Measurements from ENCODE around the gene PCNX2. TPM values are rescaled to one million over a fixed set of nuclear protein-coding genes. Genes with fewer than 3 reads are reported as not detected.

PCNX2 gene
- total RNA-seq, 1 experiment from 2014 or later = 9.1 TPM

DNA sequence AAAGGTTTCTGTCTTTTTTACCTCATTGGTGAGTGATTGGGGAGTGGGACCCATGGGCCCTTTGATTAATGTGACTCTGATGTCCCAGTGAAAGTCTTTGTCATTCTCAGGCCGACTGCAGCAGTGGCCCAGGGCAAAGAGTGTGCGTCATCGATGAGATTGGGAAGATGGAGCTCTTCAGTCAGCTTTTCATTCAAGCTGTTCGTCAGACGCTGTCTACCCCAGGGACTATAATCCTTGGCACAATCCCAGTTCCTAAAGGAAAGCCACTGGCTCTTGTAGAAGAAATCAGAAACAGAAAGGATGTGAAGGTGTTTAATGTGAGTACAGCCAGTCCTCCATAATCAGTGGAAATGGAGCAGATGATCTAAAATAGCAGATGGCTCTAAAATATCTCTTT lies 325.7 kb downstream of the PCNX2 start:
- Histone ChIP-seq H3K36me3 (ENCODE audit: insufficient read depth, low read length, poor library complexity, severe bottlenecking) (peaks cover 41% of the 10 kb centered on the region), H3K27ac (ENCODE audit: low read depth, low read length, poor library complexity, severe bottlenecking) (no peak overlapping the region), H3K4me3 (ENCODE audit: low read depth, low read length, poor library complexity, severe bottlenecking) (no peak overlapping the region), H3K4me1 (ENCODE audit: insufficient read depth, low read length, poor library complexity, severe bottlenecking) (no peaks in the 10 kb centered on the region), H3K9me3 (ENCODE audit: low read depth, low read length, poor library complexity, severe bottlenecking) (peaks cover 18% of the 10 kb centered on the region), H3K27me3 (replicated peaks; ENCODE audit: insufficient read depth, low read depth, low read length, poor library complexity) (no peaks in the 10 kb centered on the region)
- DNase-seq (ENCODE audit: low spot score) = no peak
- CTCF ChIA-PET = no interaction called here
- BruUV-seq (replicated peaks) = no TSS peak
- intact Hi-C loops (cut with micrococcal nuclease; ENCODE audit: unreplicated experiment) = no loop called here
- TF ChIP-seq EZH2 (IDR thresholded peaks at IDR 0.05; ENCODE audit: borderline replicate concordance, low read depth, low read length, poor library complexity, severe bottlenecking) = no peak
- TF ChIP-seq, protein P1, sequence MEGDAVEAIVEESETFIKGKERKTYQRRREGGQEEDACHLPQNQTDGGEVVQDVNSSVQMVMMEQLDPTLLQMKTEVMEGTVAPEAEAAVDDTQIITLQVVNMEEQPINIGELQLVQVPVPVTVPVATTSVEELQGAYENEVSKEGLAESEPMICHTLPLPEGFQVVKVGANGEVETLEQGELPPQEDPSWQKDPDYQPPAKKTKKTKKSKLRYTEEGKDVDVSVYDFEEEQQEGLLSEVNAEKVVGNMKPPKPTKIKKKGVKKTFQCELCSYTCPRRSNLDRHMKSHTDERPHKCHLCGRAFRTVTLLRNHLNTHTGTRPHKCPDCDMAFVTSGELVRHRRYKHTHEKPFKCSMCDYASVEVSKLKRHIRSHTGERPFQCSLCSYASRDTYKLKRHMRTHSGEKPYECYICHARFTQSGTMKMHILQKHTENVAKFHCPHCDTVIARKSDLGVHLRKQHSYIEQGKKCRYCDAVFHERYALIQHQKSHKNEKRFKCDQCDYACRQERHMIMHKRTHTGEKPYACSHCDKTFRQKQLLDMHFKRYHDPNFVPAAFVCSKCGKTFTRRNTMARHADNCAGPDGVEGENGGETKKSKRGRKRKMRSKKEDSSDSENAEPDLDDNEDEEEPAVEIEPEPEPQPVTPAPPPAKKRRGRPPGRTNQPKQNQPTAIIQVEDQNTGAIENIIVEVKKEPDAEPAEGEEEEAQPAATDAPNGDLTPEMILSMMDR (conservative IDR thresholded peaks at IDR 0.05; ENCODE audit: low read depth, low read length) = no peak
- POLR2A ChIA-PET (ENCODE audit: low non-redundant PET) = no interaction called here

DNA sequence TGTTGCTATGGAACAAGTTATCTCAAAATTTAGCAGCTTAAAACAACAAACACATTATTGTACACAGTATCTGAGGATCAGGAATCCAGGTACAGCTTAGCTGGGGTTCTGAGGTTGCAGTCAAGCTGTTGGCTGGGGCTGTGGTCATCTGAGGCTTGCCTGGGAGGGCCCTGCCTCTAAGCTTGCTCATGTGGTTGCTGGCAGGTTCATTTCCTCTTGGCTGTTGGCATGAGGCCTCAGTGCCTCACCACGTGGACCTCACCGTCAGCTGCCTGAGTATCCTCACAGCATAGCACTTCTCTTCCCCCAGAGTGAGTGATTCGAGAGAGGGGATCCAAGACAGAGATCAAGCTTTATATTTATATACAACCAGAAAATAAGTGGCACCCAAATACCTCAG lies 326.6 kb downstream of the PCNX2 start:
- peaks cover 14% of the 10 kb centered on the region for H3K9me3 ChIP-seq (ENCODE audit: low read depth, low read length, poor library complexity, severe bottlenecking)
- no peak overlapping the region for H3K27ac ChIP-seq (ENCODE audit: low read depth, low read length, poor library complexity, severe bottlenecking)
- POLR2A ChIA-PET (ENCODE audit: low non-redundant PET) = no interaction called here
- H3K4me1 ChIP-seq (ENCODE audit: insufficient read depth, low read length, poor library complexity, severe bottlenecking) = no peaks in the 10 kb centered on the region
- CTCF ChIA-PET = no interaction called here
- no peak for DNase-seq (ENCODE audit: low spot score)
- H3K4me3 ChIP-seq (ENCODE audit: low read depth, low read length, poor library complexity, severe bottlenecking) = no peak overlapping the region
- peaks cover 38% of the 10 kb centered on the region for H3K36me3 ChIP-seq (ENCODE audit: insufficient read depth, low read length, poor library complexity, severe bottlenecking)
- intact Hi-C loops (cut with micrococcal nuclease; ENCODE audit: unreplicated experiment) = no loop called here
- BruUV-seq (replicated peaks) = no TSS peak
- TF ChIP-seq, protein P1 (conservative IDR thresholded peaks at IDR 0.05; ENCODE audit: low read depth, low read length) = no peak
- no peak for TF ChIP-seq EZH2 (IDR thresholded peaks at IDR 0.05; ENCODE audit: borderline replicate concordance, low read depth, low read length, poor library complexity, severe bottlenecking)
- H3K27me3 ChIP-seq (replicated peaks; ENCODE audit: insufficient read depth, low read depth, low read length, poor library complexity) = no peaks in the 10 kb centered on the region

DNA sequence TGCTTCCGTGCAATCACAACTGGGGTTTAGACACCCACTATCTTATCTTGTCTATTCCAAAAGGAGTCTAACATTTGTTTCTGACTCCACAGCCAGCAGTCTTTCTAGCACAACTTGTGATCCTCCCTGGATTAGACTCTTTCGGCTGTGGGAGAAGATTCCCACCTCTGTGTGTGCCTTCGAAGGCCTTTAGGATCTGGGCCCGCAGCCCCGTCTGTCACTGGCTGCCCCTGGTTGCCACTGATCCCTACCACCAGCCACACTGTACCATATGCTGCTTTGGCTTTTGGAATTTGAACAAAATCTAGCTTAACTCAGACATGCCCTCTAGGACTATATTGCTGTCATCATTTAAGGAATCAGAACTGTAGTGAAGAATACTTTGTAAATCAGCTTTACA lies 327.1 kb downstream of the PCNX2 start:
- BruUV-seq (replicated peaks) = no TSS peak
- Histone ChIP-seq H3K27ac (ENCODE audit: low read depth, low read length, poor library complexity, severe bottlenecking) (no peak overlapping the region), H3K27me3 (replicated peaks; ENCODE audit: insufficient read depth, low read depth, low read length, poor library complexity) (no peaks in the 10 kb centered on the region), H3K4me1 (ENCODE audit: insufficient read depth, low read length, poor library complexity, severe bottlenecking) (no peaks in the 10 kb centered on the region), H3K9me3 (ENCODE audit: low read depth, low read length, poor library complexity, severe bottlenecking) (peaks cover 8% of the 10 kb centered on the region), H3K4me3 (ENCODE audit: low read depth, low read length, poor library complexity, severe bottlenecking) (no peak overlapping the region), H3K36me3 (ENCODE audit: insufficient read depth, low read length, poor library complexity, severe bottlenecking) (peaks cover 33% of the 10 kb centered on the region)
- intact Hi-C loops (cut with micrococcal nuclease; ENCODE audit: unreplicated experiment) = no loop called here
- POLR2A ChIA-PET (ENCODE audit: low non-redundant PET) = no interaction called here
- DNase-seq (ENCODE audit: low spot score) = no peak
- CTCF ChIA-PET = no interaction called here
- TF ChIP-seq EZH2 (IDR thresholded peaks at IDR 0.05; ENCODE audit: borderline replicate concordance, low read depth, low read length, poor library complexity, severe bottlenecking) = no peak
- TF ChIP-seq, protein P1 (conservative IDR thresholded peaks at IDR 0.05; ENCODE audit: low read depth, low read length) = no peak
